ENCODE measurements around the gene JMJD1C.

The JMJD1C gene

DNA sequence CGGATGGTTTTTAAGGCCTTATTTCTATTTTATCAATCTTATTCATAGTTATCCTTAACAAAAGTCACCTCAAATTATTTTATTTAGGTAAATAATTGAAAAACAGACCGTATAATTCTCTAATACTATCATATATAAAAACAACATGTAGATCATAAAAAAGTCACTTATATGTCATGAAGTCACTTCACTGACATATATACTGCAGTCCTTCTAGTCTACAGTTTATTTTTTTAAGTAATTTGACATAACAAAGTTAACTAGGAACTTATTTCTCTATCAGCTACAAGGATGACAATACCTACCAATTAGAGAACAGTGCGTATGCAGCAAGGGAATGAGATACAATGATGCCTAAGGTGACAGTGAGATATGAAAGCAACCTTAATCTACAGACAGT lies 26.2 kb downstream of the JMJD1C start:
- in situ Hi-C loops (cut with HindIII; ENCODE audit: low sequenced_read_pairs) = no loop called here

DNA sequence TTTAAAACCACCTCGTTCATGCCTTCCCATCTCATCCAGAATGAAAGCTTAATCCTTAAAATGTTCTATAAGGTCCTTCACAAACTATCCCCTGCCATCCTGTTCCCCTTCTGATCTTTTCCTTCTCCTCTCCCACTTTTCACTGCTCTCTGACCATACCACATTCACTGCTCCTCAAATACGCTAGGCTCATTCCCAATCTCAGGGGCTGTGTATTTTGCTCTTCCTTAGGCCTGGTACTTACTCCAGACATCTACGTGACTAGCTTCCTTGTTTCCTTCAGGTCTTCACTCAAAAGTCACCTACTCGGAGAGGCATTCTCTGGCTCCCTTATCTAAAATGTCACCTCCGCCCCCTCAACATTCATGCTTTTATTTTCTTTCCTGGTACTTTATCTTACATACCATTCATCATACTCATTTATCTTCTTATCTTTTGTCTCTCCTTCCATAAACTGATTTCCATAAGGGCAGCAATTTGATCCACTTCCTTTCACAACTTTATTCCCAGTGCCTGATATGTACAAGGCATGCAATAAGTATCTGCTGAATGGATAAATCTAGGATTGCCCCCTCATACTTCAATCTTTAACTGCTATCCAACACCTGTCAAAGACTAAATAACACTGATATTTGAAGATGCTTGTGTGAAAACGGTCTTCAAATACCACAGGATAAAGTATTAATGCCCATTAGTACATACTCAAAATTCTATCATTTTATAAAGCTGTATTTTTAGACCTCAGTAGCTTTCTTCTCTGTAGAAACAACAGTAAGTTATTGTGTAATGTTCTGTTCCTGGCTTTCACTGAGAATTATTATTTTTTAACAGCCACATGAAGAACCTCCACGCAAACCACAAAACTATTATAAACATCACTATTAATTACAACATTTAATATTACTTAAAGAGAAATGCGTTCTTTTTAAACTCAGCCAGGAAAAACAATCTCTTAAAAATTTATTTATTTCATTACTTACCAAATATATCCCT lies 27.0 kb downstream of the JMJD1C start:
- in situ Hi-C loops (cut with HindIII; ENCODE audit: low sequenced_read_pairs) = no loop called here

DNA sequence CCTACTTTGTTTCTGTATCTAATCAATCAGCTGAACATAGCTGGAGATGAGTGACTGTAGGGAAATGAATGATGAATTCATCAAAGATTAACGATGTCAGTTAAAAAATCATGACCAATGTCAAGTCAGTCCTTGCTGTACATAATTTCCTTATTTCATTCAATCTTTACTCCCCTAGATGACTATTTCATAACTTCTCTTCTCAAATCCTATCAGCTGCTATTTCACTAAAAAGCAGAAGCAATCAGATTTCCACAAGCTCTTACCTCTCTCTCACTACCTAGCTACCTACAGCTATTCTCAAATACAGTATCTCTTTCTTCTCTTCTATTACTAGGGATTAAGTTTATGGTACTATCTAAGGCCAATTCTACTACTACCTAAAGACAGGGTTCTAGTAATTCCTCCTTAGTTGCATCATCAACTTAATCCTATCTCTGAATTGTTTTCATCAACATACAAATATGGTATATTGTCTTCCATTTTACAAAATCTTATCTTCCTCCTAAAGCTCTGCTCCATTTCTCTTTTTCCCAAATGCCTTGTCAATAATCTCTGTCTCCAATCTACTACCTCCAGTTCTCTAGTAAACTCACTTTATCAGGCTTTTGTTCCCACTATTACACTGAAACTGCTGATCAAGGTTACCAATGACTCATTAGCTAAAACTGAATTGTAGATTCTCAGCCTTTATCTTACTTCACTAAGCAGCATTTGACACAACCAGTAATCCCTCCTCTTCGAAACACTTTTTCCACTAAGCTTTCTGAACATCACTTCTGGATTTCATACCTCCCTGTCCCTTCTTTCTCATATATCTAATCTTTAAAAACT lies 28.4 kb downstream of the JMJD1C start:
- in situ Hi-C loops (cut with HindIII; ENCODE audit: low sequenced_read_pairs) = no loop called here

DNA sequence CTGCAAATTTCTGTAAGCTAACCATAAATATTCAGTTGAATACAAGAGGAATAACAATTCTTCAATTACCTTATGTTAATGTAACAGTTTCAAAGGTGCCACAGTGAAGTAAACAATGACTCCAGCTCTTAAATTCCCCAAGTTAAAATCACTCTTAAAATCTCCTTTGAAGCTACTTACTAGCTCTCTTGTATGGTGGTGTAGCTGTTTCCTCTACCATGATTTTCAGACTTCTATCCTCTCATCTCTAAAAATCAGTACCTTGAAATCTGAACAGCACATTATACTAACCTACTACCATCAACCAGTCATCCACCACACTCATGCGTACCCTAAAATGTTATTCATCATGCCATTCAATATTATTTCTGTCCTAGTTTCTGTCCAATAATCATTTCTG lies 29.6 kb downstream of the JMJD1C start:
- in situ Hi-C loops (cut with HindIII; ENCODE audit: low sequenced_read_pairs) = no loop called here

DNA sequence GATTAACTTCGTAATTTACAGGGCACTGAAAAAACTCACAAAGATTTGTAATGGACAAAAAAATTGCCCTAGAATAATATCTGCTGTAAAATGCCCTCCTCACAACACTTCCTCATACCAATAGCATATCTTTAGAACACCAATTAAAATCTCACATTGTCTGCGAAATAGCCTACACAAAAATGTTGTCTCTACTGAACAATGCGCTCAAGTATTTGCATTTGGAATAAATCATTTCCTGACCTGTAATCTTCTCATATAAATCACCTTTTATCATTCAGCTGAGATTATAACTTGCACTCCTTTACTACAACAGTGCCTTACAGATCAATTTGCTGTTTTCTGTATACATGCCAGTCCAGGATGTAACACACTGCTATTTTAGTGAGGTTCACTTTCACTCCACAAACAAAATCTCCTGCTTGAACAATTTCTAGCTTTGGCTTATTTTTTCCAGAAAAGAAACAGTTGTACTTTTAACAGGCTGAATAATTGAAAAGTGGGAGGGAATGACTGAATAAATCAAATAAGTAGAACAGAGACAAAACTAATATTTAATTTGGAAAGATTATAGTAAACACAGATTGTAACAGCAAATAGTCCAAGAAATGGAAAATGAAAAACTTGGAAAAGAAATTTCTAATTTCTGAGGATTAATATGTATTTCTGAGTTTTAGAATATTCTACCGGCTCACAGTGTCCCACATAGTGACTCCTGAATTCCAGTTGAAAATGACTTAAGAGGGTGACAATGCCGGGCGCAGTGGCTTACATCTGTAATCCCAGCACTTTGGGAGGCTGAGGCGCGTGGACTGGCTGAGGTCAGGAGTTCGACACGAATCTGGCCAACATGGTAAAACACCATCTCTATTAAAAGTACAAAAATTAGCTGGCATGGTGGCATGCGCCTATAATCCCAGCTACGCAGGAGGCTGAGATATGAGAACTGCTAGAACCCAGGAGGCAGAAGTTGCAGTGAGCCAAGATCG lies 30.6 kb downstream of the JMJD1C start:
- in situ Hi-C loops (cut with HindIII; ENCODE audit: low sequenced_read_pairs) = no loop called here

DNA sequence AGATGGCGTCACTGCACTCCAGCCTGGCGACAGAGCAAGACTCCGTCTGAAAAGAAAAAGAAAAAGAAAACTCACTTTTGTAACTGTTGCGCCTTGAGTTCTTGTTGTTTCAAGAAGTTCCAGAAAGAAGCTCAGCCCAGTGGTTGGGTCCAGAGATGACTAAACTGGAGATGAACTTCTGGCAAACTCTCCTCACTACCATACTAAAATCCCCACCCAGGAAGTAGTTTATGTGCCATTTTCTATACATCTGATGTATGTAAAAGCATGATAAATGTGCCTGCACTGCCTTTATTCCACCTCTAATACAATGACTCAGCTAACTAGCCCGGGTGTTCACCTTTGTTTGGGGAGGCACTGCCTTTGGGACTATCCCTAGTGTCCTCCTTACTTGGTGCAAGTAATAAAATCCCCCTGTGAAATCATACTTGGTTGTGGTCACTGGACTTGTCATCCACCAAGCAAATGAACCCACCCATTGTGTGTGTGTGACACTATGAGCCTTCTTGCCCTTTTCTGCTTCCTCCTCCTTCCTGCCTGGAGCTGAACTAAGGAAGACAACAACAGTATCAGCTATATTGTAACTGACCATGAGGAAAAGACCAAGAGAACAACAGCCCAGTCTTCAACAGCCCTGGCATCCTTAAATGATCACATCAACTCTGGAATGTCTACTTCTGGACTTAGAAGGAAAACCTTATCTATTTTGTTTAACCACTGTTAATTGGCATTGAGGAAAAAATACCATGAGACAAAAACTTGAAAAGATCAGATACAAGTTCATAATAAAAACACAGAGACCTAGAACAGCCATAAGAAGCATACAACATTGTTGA lies 33.6 kb downstream of the JMJD1C start:
- in situ Hi-C loops (cut with HindIII; ENCODE audit: low sequenced_read_pairs) = no loop called here

DNA sequence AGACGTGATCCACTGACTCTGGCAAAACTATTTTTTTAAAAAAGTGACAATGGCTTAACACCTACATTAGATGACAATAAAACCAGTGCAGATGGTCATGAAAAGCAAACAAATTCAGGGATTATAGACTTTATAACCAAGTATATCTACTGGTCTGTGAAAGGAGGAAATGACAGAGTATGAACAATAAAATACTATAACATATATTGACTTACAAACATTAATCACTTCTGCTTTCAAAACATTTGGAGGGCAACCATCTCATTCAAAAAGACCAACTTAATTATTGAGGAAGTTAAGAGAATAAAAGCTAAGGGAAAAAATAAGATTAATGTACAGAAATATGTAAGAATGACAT lies 34.8 kb downstream of the JMJD1C start:
- in situ Hi-C loops (cut with HindIII; ENCODE audit: low sequenced_read_pairs) = no loop called here

DNA sequence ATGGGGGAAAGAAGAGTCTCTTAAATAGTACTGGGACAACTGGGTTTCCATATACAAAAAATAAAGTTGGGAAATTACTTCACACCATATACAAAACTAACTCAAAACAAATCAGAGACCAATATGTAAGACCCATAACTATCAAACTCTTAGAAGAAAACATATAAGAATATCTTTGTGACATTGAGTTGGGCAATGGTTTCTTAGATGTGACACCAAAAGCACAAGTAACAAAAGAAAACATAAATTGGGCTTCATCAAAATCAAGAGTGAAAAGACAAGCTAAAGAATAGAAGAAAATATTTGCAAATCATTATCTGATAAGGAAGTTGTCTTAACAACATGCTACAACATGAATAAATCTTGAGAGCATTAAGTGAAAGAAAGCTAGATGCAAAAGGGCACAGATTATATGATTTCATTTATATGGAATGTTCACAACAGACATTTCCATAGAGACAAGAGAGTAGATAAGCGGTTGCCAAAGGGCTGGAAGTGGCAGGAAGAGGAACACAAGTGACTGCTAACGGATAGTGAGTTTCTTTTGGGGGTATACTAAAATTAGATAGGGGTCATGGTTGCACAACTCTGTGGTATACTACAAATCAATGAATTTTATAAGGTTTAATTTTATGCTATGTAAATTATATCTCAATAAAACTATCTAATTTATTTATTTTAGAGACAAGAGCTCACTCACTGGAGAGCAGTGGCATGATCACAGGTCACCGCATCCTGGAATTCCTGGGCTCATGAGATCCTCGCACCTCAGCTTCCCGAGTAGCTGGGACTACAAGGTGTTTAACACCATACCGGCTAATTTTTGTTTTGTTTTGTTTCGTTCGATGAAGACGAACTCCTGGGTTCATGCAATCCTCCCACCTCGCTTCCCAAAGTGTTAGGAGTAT lies 35.4 kb downstream of the JMJD1C start:
- in situ Hi-C loops (cut with HindIII; ENCODE audit: low sequenced_read_pairs) = no loop called here

DNA sequence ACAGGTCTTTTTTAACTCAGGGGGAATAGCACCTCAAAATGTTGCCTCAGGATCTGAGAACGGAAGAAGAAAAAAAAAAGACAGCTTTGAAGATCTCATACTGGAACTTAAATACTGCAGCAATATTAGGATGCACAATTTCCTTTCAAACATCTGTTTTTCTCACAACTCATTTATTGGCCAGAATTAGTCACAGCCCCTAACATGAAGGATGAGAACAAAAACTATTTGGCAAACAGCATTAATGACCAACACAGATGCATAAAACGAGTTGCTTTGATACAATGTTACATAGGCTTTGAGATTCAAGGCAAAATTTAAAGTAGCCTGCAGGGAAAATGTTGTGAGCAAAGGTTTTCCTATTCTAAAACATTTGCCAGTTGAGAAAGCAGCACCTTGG lies 36.5 kb downstream of the JMJD1C start:
- in situ Hi-C loops (cut with HindIII; ENCODE audit: low sequenced_read_pairs) = no loop called here

DNA sequence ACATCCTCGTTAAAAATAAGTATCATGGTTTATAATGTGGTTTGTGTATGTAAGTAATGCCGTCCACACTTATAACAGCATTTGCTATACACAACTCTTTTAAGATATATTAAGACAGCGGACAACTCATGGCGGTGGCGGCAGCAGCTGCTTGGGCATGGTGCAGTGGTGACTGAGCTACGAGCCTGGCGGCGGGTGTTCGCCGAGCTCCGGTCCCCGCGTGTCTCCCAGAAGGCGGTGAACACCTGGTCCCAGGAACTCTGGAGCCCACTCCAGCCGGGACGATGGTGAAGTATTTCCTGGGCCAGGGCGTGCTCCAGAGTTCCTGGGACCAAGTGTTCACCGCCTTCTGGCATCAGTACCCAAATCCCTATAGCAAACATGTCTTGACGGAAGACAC lies 38.8 kb downstream of the JMJD1C start:
- in situ Hi-C loops (cut with HindIII; ENCODE audit: low sequenced_read_pairs) = no loop called here

DNA sequence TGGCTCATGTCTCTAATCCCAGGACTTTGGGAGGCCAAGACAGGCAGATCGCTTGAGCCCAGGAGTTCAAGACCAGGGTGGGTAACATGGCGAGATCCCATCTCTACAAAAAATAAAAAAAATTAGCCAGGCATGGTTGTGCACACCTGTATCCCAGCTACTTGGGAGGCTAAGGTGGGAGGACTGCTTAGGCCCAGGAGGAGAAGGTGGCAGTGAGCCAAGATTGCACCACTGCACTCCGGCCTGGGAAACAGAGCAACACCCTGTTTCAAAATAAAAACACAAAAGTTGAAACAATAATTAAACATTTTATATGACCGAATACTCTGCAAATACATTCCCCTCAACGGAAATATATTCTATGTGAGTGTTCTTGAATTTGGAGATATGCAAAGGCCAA lies 40.3 kb downstream of the JMJD1C start:
- in situ Hi-C loops (cut with HindIII; ENCODE audit: low sequenced_read_pairs) = no loop called here

DNA sequence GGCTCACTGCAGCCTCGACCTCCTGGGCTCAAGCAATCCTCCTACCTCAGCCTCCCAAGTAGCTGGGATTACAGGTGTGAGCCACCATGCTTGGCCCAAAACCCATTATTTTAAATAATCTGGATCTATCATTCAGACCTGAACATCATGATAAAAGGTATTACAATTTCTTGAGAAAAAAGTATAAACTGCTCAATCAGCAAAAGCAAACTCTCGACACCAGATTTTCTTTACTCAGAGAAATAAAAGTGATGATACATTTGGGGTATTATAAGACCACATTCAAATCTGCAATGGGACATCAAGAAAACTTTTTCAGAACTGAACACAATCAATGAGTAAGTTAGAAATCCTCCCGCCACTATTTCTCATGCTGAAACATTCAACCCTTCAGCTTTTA lies 41.2 kb downstream of the JMJD1C start:
- in situ Hi-C loops (cut with HindIII; ENCODE audit: low sequenced_read_pairs) = no loop called here

DNA sequence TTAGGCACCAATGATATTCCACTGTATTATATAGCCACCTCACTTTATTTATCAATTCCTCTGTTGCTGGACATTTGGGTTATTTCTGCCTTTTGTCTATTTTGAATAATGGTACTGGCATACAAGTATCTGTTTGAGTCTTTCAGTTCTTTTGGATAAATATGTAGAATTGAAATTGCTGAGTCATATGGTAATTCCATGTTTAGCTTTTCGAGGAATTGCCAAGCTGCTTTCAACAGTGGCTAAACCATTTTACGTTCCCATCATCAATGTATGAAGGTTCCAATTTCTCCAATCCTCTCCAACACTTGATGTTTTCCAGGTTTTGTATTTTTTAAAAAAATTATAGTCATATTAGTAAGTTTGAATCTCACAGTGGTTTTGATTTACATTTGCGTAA lies 42.3 kb downstream of the JMJD1C start:
- in situ Hi-C loops (cut with HindIII; ENCODE audit: low sequenced_read_pairs) = no loop called here

DNA sequence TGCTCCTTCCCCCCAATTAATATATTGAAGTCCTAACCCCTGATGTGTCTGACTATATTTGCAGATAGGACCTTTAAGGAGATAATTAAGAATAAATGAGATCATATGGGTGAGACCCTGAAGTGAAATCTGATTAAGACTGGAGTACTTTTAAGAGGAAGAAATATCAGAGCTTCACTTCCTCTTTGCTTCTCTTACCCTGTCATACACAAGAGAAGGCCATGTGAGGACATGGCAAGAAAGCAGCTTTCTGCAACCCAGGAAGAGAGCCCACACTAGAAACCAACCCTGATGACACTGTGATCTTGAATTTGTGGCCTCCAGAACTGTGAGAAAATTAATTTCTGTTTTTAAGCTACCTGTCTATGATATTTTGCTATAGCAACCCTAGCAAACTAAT lies 44.2 kb downstream of the JMJD1C start:
- in situ Hi-C loops (cut with HindIII; ENCODE audit: low sequenced_read_pairs) = no loop called here

DNA sequence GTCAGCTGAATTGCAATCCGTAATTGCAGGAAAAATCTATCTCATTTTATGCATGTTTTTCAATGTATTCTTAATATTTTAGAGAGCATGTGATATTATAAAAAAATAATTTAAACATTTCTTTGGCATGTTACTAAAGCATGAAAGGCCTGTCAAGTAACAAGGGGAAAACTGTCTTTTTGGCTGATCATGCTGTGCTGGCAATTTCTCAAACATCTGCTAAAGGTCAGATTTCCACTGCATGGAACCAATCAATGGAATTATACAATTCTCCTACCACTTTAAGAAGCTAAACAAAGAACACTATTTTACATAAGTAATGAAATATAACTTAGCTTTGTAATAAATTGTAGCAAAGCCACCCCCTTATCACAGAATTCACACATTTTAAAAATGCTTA lies 49.4 kb downstream of the JMJD1C start:
- in situ Hi-C loops (cut with HindIII; ENCODE audit: low sequenced_read_pairs) = no loop called here

DNA sequence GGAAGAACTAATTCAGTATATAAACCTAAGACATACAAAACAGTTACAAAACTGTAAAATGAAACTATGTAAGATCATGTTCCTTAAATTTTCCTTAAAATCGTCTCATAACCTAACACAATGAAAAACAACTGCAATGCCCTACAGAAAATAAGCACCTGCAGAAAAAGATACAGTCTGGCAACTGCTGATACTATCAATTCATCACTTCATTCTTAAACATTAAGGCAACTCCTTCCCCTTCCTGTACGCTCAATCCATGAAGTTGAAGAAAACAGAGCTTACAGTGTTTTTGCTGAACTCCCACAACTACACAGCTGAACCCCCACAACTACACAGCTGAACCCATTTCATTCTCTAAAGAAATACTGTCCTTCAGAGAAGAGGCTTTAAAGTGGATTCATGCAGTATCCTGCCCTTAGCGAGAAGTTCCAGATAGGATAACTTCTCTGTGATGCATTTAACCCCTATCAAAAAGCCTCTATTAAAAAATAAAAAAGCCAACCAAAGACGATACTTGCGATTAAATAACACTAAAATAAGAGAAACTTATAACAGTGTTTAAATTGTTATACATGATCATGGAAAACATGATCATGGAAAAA lies 50.0 kb downstream of the JMJD1C start:
- in situ Hi-C loops (cut with HindIII; ENCODE audit: low sequenced_read_pairs) = no loop called here

DNA sequence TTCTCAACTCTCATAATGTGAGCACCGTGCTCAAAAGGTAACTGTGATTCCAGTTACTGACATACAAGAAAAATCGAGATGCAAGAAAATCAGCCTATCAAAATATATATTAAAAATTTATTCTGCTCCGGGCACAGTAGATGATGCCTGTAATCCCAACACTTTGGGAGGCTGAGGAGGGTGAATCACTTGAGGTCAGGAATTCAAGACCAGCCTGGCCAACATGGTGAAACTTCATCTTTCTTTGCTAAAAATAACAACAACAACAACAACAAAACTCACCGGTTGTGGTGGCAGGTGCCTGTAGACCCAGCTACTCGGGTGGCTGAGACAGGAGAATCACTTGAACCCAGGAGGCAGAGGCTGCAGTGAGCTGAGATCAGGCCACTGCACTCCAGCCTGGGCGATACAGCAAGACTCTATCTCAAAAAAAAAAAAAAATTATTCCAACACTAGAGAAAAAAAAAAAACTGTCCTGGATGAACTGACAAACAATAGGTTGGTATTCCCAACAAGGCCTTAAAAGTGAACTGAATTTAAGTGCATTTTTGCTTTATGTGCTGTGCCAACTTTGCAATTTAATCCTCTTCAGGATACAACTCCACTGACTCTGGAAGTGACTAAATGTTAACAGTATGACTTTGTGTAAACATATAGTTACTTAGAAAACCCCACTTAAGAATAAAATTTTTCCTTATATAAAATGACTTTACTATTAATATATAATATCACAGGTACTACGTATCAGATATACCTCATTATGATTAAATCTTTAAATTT lies 51.1 kb downstream of the JMJD1C start:
- in situ Hi-C loops (cut with HindIII; ENCODE audit: low sequenced_read_pairs) = no loop called here

DNA sequence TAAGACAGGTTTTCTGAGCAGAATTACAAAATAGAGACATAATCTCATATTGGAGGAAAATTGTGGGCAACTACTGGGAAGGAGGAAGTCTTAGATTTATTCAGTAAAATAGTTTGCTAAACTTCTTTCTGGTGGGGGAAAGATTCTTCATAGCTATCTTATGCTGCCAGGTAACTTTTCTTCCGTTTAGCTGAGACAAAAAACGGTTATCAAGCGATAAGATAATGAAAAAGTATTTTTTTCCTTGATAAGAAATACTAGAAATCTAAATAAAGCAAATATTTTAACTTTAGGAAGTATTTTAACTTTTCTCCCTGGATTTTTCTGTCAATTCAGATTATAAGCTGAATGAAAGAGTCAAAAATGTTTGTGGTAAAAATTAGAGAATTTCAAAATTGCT lies 52.3 kb downstream of the JMJD1C start:
- in situ Hi-C loops (cut with HindIII; ENCODE audit: low sequenced_read_pairs) = no loop called here

All from endothelial cell of hepatic sinusoid (primary cell).